A549 (cell line): ENCODE results near the gene COBL. TPM values are rescaled to one million over a fixed set of nuclear protein-coding genes. Genes with fewer than 3 reads are reported as not detected.

Source experiments
- ATAC-seq, 2 experiments: fragments of 200-7000 bp in 1 of 2; fragments of >200 bp in 1 of 2; cut with Nextera tagmentation in 1 of 2; cut with Tn5 transposase in 1 of 2; 3 replicates each; pipeline versions ENCODE4 v1.8.0 to v1.9.1; 2018 to 2020; ENCODE audit warnings: mild to moderate bottlenecking in 1 of 2, moderate library complexity in 1 of 2
- CTCF ChIA-PET: fragments of 300-600 bp; sonication (Branson Sonifier 250); formaldehyde crosslinking; extraction: SDS; loops from one replicate; lab custom pipeline; 2021; ENCODE audit warnings: antibody characterized with exemption, inconsistent platforms; lab: Yijun Ruan, JAX
- POLR2A ChIA-PET: fragments of 350-600 bp; formaldehyde crosslinking; extraction: SDS; loops from one replicate; lab custom pipeline; 2021; ENCODE audit warnings: antibody characterized with exemption, inconsistent platforms; lab: Yijun Ruan, JAX
- DNase-seq, 2 experiments: peaks; one replicate each; pipeline versions ENCODE4 v3.0.0 to v3.0.0-alpha.2; 2011 to 2016; ENCODE audit warnings: low read depth in 1 of 2, low spot score in 1 of 2
- FAIRE-seq: peaks from 2 replicates; lab custom pipeline; 2011; peaks lifted over from hg19 to GRCh38; lab: Jason Lieb, UNC
- H3K27ac ChIP-seq, 2 experiments: fragments of >200 bp; sonication (Bioruptor Twin); formaldehyde crosslinking; 3 replicates each; pipeline ENCODE4 v1.5.1; 2016 to 2017
- H3K4me1 ChIP-seq: fragments of >200 bp; sonication (Bioruptor Twin); formaldehyde crosslinking; 3 replicates; pipeline ENCODE4 v1.6.1; 2016
- H3K4me2 ChIP-seq: fragments of >200 bp; sonication (Bioruptor Twin); formaldehyde crosslinking; 3 replicates; pipeline ENCODE4 v1.6.1; 2016
- H3K4me3 ChIP-seq: fragments of >200 bp; sonication (Bioruptor Twin); formaldehyde crosslinking; 3 replicates; pipeline ENCODE4 v1.5.1; 2016
- H3K9me3 ChIP-seq: fragments of >200 bp; sonication (Bioruptor Twin); formaldehyde crosslinking; 3 replicates; pipeline ENCODE4 v1.6.1; 2016
- BHLHE40 ChIP-seq: IDR thresholded peaks from 2 replicates; pipeline ENCODE4 v1.6.1; 2012; ENCODE audit warnings: low read depth, low read length, inconsistent platforms
- CBX8 ChIP-seq: fragments of 200-600 bp; sonication (generic); IDR thresholded peaks from 2 replicates; pipeline ENCODE4 v1.6.1; 2016
- EHF ChIP-seq: fragments of 250-450 bp; sonication (Bioruptor Pico); IDR thresholded peaks from 2 replicates; pipeline ENCODE4 v1.5.0; 2020; ENCODE audit warnings: mild to moderate bottlenecking
- EP300 ChIP-seq, 2 experiments: fragments of >200 bp; sonication (Bioruptor Twin); formaldehyde crosslinking; IDR thresholded peaks; 2 replicates in 1 of 2; 3 replicates in 1 of 2; pipeline ENCODE4 v1.6.1; 2016 to 2017
- ESRRA ChIP-seq: fragments of 150-350 bp; IDR thresholded peaks from 2 replicates; pipeline ENCODE4 v1.6.1; 2014; ENCODE audit warnings: mild to moderate bottlenecking, low read length, borderline replicate concordance
- FOSB ChIP-seq: fragments of 250-450 bp; sonication (Bioruptor Pico); IDR thresholded peaks from 2 replicates; pipeline ENCODE4 v1.5.0; 2020; ENCODE audit warnings: mild to moderate bottlenecking, moderate library complexity
- GATA3 ChIP-seq: IDR thresholded peaks from 2 replicates; pipeline ENCODE4 v1.6.1; 2012; ENCODE audit warnings: borderline replicate concordance
- HOXB13 ChIP-seq: fragments of 250-450 bp; sonication (Bioruptor Pico); IDR thresholded peaks from 2 replicates; pipeline ENCODE4 v1.5.0; 2020; ENCODE audit warnings: low read depth, mild to moderate bottlenecking, moderate library complexity
- HOXB5 ChIP-seq: fragments of 250-450 bp; sonication (Bioruptor Pico); IDR thresholded peaks from 2 replicates; pipeline ENCODE4 v1.5.0; 2020; ENCODE audit warnings: mild to moderate bottlenecking, moderate library complexity
- JUN ChIP-seq, 2 experiments: fragments of >200 bp; sonication (Bioruptor Twin); formaldehyde crosslinking; IDR thresholded peaks; 2 replicates in 1 of 2; 3 replicates in 1 of 2; pipeline ENCODE4 v1.6.1; 2016 to 2017
- NFE2L2 ChIP-seq: fragments of 150-350 bp; conservative IDR thresholded peaks from 2 replicates; pipeline ENCODE4 v1.6.1; 2014; ENCODE audit warnings: low read length
- PHF8 ChIP-seq: fragments of 200-600 bp; sonication (generic); IDR thresholded peaks from 2 replicates; pipeline ENCODE4 v1.6.1; 2016; ENCODE audit warnings: low read depth, mild to moderate bottlenecking, antibody characterized with exemption, moderate library complexity, borderline replicate concordance
- POLR2AphosphoS2 ChIP-seq: conservative IDR thresholded peaks from 2 replicates; pipeline ENCODE4 v1.6.1; 2012; ENCODE audit warnings: low read length, improper control_type of control experiment, inconsistent platforms
- RAD21 ChIP-seq, 2 experiments: fragments of >200 bp in 1 of 2; sonication (Bioruptor Twin) in 1 of 2; formaldehyde crosslinking in 1 of 2; IDR thresholded peaks in 1 of 2; conservative IDR thresholded peaks in 1 of 2; 2 replicates in 1 of 2; 3 replicates in 1 of 2; pipeline ENCODE4 v1.6.1; 2012 to 2018; ENCODE audit warnings: inconsistent platforms in 1 of 2
- RCOR1 ChIP-seq: fragments of 150-350 bp; IDR thresholded peaks from 2 replicates; pipeline ENCODE4 v1.6.1; 2014; ENCODE audit warnings: antibody characterized with exemption, low read length, low read depth
- RFX5 ChIP-seq: fragments of 450-650 bp; IDR thresholded peaks from 2 replicates; pipeline ENCODE4 v1.7.1; 2014; ENCODE audit warnings: antibody characterized with exemption, mild to moderate bottlenecking, moderate library complexity
- TP53 ChIP-seq: fragments of 250-450 bp; sonication (Bioruptor Pico); IDR thresholded peaks from 2 replicates; pipeline ENCODE4 v1.5.0; 2021; ENCODE audit warnings: mild to moderate bottlenecking, moderate library complexity
- USF2 ChIP-seq: fragments of 450-650 bp; IDR thresholded peaks from 2 replicates; pipeline ENCODE4 v1.6.1; 2014; ENCODE audit warnings: antibody characterized with exemption
- ZC3H11A ChIP-seq: fragments of 450-650 bp; IDR thresholded peaks from 2 replicates; pipeline ENCODE4 v1.6.1; 2014; ENCODE audit warnings: antibody characterized with exemption, mild to moderate bottlenecking
- ZFP36 ChIP-seq: fragments of 450-650 bp; IDR thresholded peaks from 2 replicates; pipeline ENCODE4 v1.6.1; 2014; ENCODE audit warnings: borderline replicate concordance; ENCODE audit not compliant: partially characterized antibody
- ZNF302 ChIP-seq: fragments of 250-450 bp; sonication (Bioruptor Pico); IDR thresholded peaks from 2 replicates; pipeline ENCODE4 v1.9.0; 2021; ENCODE audit warnings: inconsistent platforms, mild to moderate bottlenecking, moderate library complexity
- ZSCAN20 ChIP-seq: fragments of 250-450 bp; sonication (Bioruptor Pico); IDR thresholded peaks from 2 replicates; pipeline ENCODE4 v1.8.0; 2022; ENCODE audit warnings: mild to moderate bottlenecking, moderate library complexity
- WGBS: methylation state at CpG from one replicate; pipeline ENCODE4 v1.1.6; 2017; ENCODE audit errors: missing lambda C conversion rate; 5-methylcytosine and 5-hydroxymethylcytosine counted together
- polyA plus RNA-seq, 4 experiments: library from polyadenylated mRNA; depleted of rRNA in 3 of 4; stranded (reverse); fragments of >200 nt; fragmentation: RNase III in 1 of 4; extraction: RNeasy Plus Mini Kit Qiagen cat#74134 plus additional on column Dnase treatment in 1 of 4; gene quantifications; 2 replicates in 3 of 4; 3 replicates in 1 of 4; pipeline ENCODE4 v1.2.3, GENCODE V29; 2011 to 2017
- TF ChIP-seq, protein P1 (sequence below): fragments of 250-450 bp; sonication (Bioruptor Pico); IDR thresholded peaks from 2 replicates; pipeline ENCODE4 v1.5.0; 2020; ENCODE audit warnings: low read depth, mild to moderate bottlenecking, moderate library complexity
- TF ChIP-seq, protein P2 (sequence below): IDR thresholded peaks from 2 replicates; pipeline ENCODE4 v1.6.1; 2012

COBL gene
- polyA plus RNA-seq, 2 of the 4 experiments (the other 2 are of a cell fraction), result 1.5 to 7.4 TPM

DNA sequence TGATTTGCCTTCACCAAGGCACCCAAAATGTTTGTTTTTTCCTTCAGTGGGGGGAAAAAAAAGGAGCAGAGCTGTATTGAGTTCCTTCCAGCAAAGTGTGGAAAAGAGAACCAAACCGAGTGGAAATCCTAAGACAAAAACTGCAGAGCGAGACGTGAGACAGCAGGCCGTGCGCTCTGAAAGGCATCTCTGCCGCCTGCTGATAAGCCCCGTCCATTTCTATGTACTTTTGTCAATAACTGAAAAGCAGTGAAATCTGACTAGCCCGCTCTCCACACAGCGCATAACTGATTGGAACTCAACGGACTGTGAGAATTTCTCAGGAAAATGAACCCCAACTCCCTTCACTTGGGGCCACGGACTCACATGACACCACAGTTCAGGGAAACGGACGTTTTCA, 83.2 kb downstream of the COBL start:
- ChIA-PET POLR2A (no interaction called here), CTCF (interaction anchor here (1.9 kb wide), 1 partner anchor 133 kb away, joined by 5 read pairs; no protein-coding TSS in a partner anchor)

DNA sequence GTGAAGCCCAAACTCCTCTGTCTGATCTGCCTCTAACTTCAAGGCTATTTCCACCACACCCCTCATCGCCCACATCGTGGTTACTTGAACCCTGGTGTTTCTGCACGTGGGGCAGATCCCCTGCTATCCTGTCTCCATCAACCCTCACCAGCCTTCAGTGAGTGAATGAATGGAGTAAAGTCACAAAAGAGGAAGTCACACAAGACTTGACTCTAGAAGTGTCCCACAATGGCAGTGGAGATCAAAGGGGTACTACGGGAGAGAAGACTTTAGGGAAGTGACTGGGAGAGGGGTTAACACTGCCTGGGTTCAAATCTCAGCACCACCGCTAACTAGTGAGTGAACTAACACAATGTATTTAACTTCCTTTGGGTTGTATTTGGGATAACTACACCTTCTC, 85.9 kb downstream of the COBL start:
- Histone ChIP-seq H3K4me1 (peaks cover 5% of the 10 kb centered on the region; the same call in 1 of the 3 replicates), H3K4me2 (no peak overlapping the region), H3K27ac (no peak overlapping the region), H3K4me3 (no peak overlapping the region), H3K9me3 (no peaks in the 10 kb centered on the region)
- DNase-seq (no peak), ATAC-seq (no peak), FAIRE-seq (no peak)
- 55% methylated on average over 5 of the region's 5 CpGs for WGBS
- ChIA-PET CTCF (interaction anchor here (0.9 kb wide), 1 partner anchor 136 kb away, joined by 4 read pairs; no protein-coding TSS in a partner anchor), POLR2A (no interaction called here)
- TF ChIP-seq BHLHE40 (no peak), ZFP36 (no peak), GATA3 (no peak), ZSCAN20 (CRISPR knock-in tag) (no peak), PHF8 (no peak), NFE2L2 (no peak), EHF (CRISPR knock-in tag) (no peak)
- TF ChIP-seq, protein P1, sequence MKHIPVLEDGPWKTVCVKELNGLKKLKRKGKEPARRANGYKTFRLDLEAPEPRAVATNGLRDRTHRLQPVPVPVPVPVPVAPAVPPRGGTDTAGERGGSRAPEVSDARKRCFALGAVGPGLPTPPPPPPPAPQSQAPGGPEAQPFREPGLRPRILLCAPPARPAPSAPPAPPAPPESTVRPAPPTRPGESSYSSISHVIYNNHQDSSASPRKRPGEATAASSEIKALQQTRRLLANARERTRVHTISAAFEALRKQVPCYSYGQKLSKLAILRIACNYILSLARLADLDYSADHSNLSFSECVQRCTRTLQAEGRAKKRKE, result no peak

More for the DNA sequence above, 83.2 kb downstream of the COBL start:
- TF ChIP-seq USF2, result no peak
- TF ChIP-seq, protein P1, result no peak
- no peak for TF ChIP-seq ZNF302 (CRISPR knock-in tag)
- no peak for TF ChIP-seq CBX8
- no peak for TF ChIP-seq HOXB5 (CRISPR knock-in tag)
- no peak for DNase-seq
- H3K4me1 ChIP-seq, result no peaks in the 10 kb centered on the region
- FAIRE-seq, result no peak
- H3K4me2 ChIP-seq, result no peak overlapping the region
- no peak overlapping the region for H3K27ac ChIP-seq
- H3K4me3 ChIP-seq, result no peak overlapping the region
- ATAC-seq, result no peak
- H3K9me3 ChIP-seq, result no peaks in the 10 kb centered on the region
- WGBS, result 78% methylated on average over 13 of the region's 13 CpGs

- TF ChIP-seq BHLHE40 (no peak), ZSCAN20 (CRISPR knock-in tag) (no peak), RAD21 (conservative IDR thresholded peaks at IDR 0.05 in 1 of 2, IDR thresholded peaks at IDR 0.05 in 1 of 2) (no peak), TP53 (CRISPR knock-in tag) (no peak), RCOR1 (no peak), ZC3H11A (no peak), EP300 (IDR thresholded peaks at IDR 0.05) (no peak), HOXB13 (CRISPR knock-in tag) (no peak), ESRRA (no peak), POLR2AphosphoS2 (no peak), FOSB (CRISPR knock-in tag) (no peak), JUN (IDR thresholded peaks at IDR 0.05) (no peak), RFX5 (no peak), HOXB5 (CRISPR knock-in tag) (no peak), CBX8 (no peak)
- TF ChIP-seq, protein P2, sequence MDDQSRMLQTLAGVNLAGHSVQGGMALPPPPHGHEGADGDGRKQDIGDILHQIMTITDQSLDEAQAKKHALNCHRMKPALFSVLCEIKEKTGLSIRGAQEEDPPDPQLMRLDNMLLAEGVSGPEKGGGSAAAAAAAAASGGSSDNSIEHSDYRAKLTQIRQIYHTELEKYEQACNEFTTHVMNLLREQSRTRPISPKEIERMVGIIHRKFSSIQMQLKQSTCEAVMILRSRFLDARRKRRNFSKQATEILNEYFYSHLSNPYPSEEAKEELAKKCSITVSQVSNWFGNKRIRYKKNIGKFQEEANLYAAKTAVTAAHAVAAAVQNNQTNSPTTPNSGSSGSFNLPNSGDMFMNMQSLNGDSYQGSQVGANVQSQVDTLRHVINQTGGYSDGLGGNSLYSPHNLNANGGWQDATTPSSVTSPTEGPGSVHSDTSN, result no peak
- TF ChIP-seq, all 56 proteins: peak for 0
- no peak for FAIRE-seq
- no peak for DNase-seq
- Histone ChIP-seq H3K27ac (no peak overlapping the region), H3K4me2 (no peak overlapping the region), H3K4me3 (no peak overlapping the region), H3K9me3 (no peaks in the 10 kb centered on the region), H3K4me1 (peaks cover 8% of the 10 kb centered on the region; the same call in 1 of the 3 replicates)
- ATAC-seq, result no peak
- POLR2A ChIA-PET, result no interaction called here
- CTCF ChIA-PET, result interaction anchor here (0.9 to 1.7 kb wide), 3 partner anchors 12 to 136 kb away, joined by 3 to 4 read pairs (median 4); no protein-coding TSS in a partner anchor
- 67% methylated on average over 2 of the region's 2 CpGs for WGBS
Observed at GRCh38 chr7:51230324-51230625, 86.3 kb downstream of the COBL start.
